GM12878 (cell line): ENCODE data around the gene NUDCD2. TPM values are rescaled to one million over a fixed set of nuclear protein-coding genes. Genes with fewer than 3 reads are reported as not detected.
A peak's percentile ranks its signal among the peaks of the same experiment; 100 is the strongest.

ENCODE experiments used
- CEBPB ChIP-seq, 2 experiments: fragments of 150-350 bp in 1 of 2; IDR thresholded peaks; 2 replicates each; pipeline ENCODE4 v1.6.1; 2012 to 2014; ENCODE audit warnings: low read depth in 2 of 2, low read length in 2 of 2, borderline replicate concordance in 1 of 2, inconsistent platforms in 1 of 2
- EZH2 ChIP-seq: IDR thresholded peaks from 2 replicates; pipeline ENCODE4 v1.6.1; 2012; ENCODE audit warnings: low read depth, mild to moderate bottlenecking, control low read depth, inconsistent platforms, low read length, borderline replicate concordance; ENCODE audit not compliant: control insufficient read depth
- HDAC6 ChIP-seq: fragments of 200-600 bp; sonication (generic); IDR thresholded peaks from one replicate; pipeline ENCODE4 v1.8.0; 2017; ENCODE audit warnings: antibody characterized with exemption; ENCODE audit not compliant: unreplicated experiment
- HSF1 ChIP-seq: fragments of 150-350 bp; IDR thresholded peaks from 2 replicates; pipeline ENCODE4 v1.6.1; 2014; ENCODE audit warnings: mild to moderate bottlenecking, low read depth, low read length
- MEF2B ChIP-seq: fragments of 450-650 bp; IDR thresholded peaks from 2 replicates; pipeline ENCODE4 v1.6.1; 2018; ENCODE audit warnings: mild to moderate bottlenecking, moderate library complexity; ENCODE audit not compliant: partially characterized antibody, poor library complexity, severe bottlenecking
- PBX3 ChIP-seq: IDR thresholded peaks from 2 replicates; pipeline ENCODE4 v1.6.1; 2011; ENCODE audit warnings: mild to moderate bottlenecking, low read depth, low read length, moderate library complexity; ENCODE audit not compliant: insufficient replicate concordance
- PRDM15 ChIP-seq: fragments of 450-650 bp; formaldehyde crosslinking; IDR thresholded peaks from 2 replicates; pipeline ENCODE4 v1.4.0; 2020; ENCODE audit warnings: mild to moderate bottlenecking, moderate library complexity
- RUNX3 ChIP-seq: IDR thresholded peaks from 2 replicates; pipeline ENCODE4 v1.6.1; 2012; ENCODE audit warnings: low read length, inconsistent platforms
- TARDBP ChIP-seq: IDR thresholded peaks from 2 replicates; pipeline ENCODE4 v1.6.1; 2016; ENCODE audit warnings: borderline replicate concordance
- ZBED1 ChIP-seq: IDR thresholded peaks from 2 replicates; pipeline ENCODE4 v1.6.1; 2016; ENCODE audit warnings: borderline replicate concordance
- ZBTB11 ChIP-seq: fragments of 450-650 bp; formaldehyde crosslinking; IDR thresholded peaks from 2 replicates; pipeline ENCODE4 v1.5.0; 2022; ENCODE audit warnings: mild to moderate bottlenecking, missing genetic modification characterization
- ZNF217 ChIP-seq: fragments of 450-650 bp; IDR thresholded peaks from 2 replicates; pipeline ENCODE4 v1.6.1; 2017; ENCODE audit warnings: antibody characterized with exemption, mild to moderate bottlenecking
- ZNF687 ChIP-seq: fragments of 450-650 bp; IDR thresholded peaks from 2 replicates; pipeline ENCODE4 v1.6.1; 2017; ENCODE audit warnings: mild to moderate bottlenecking, moderate library complexity
- polyA plus RNA-seq, 11 experiments: library from polyadenylated mRNA; depleted of rRNA in 4 of 11; unstranded in 6 of 11; stranded (reverse) in 5 of 11; fragments of >200 nt; fragmentation: Nextera tagmentation in 4 of 11; fragmentation: Illumina TruSeq in 1 of 11; extraction: Ambion mirVana in 4 of 11; extraction: Trizol in 1 of 11; gene quantifications; 1 replicate in 1 of 11; 2 replicates in 10 of 11; pipeline versions ENCODE4 v1.2.1 to v1.2.3, GENCODE V29; 2011 to 2016; ENCODE audit warnings: inconsistent platforms in 2 of 11, missing spikeins in 2 of 11, low read depth in 1 of 11
- total RNA-seq, 4 experiments: library from RNA; depleted of rRNA in 3 of 4; stranded (reverse); fragments of >200 nt in 3 of 4; fragmentation: Illumina TruSeq in 1 of 4; extraction: Trizol in 1 of 4; gene quantifications; 2 replicates each; pipeline versions ENCODE4 v1.2.1 to v1.2.3, GENCODE V29; 2013 to 2021

NUDCD2 gene
- total and polyA plus RNA-seq, 10 of the 15 experiments (the other 5 are each of a cell fraction or from before 2014, with no cell fraction given): 9.1 to 133 (median 24.6) TPM

- no peak for TF ChIP-seq ZBTB11 (CRISPR knock-in tag)
- TF ChIP-seq HSF1: no peak
- TF ChIP-seq RUNX3: no peak
- peak; percentile 63; the same call in 1 of the 2 replicates for TF ChIP-seq ZNF687
- TF ChIP-seq ZNF217: no peak
- TF ChIP-seq EZH2: no peak
- TF ChIP-seq PBX3: peak; percentile 97
- TF ChIP-seq HDAC6: peak; percentile 55
- TF ChIP-seq CEBPB (IDR thresholded peaks at IDR 0.05; ENCODE audit: borderline replicate concordance in 1 of 2, low read depth in 2 of 2, low read length in 2 of 2): no peak
- no peak for TF ChIP-seq PRDM15
- peak; percentile 32 for TF ChIP-seq MEF2B
- TF ChIP-seq TARDBP: no peak
- no peak for TF ChIP-seq ZBED1
Observed at GRCh38 chr5:163437309-163438182, 22.4 kb downstream of the NUDCD2 start, which contains the start of gene CCNG1 (continued).
